HG03565 (cell line): ENCODE results near the gene SCN8A.
"Not testable (repeated sequence)": the region's sequence is repeated elsewhere in the genome, so short reads cannot be mapped to it uniquely, and the experiment has no call there.

Experiments
- ATAC-seq: cut with Tn5 transposase; IDR thresholded peaks from one replicate; pipeline ENCODE4 v1.9.1; 2021; ENCODE audit warnings: mild to moderate bottlenecking, moderate library complexity; ENCODE audit not compliant: unreplicated experiment

SCN8A gene

DNA sequence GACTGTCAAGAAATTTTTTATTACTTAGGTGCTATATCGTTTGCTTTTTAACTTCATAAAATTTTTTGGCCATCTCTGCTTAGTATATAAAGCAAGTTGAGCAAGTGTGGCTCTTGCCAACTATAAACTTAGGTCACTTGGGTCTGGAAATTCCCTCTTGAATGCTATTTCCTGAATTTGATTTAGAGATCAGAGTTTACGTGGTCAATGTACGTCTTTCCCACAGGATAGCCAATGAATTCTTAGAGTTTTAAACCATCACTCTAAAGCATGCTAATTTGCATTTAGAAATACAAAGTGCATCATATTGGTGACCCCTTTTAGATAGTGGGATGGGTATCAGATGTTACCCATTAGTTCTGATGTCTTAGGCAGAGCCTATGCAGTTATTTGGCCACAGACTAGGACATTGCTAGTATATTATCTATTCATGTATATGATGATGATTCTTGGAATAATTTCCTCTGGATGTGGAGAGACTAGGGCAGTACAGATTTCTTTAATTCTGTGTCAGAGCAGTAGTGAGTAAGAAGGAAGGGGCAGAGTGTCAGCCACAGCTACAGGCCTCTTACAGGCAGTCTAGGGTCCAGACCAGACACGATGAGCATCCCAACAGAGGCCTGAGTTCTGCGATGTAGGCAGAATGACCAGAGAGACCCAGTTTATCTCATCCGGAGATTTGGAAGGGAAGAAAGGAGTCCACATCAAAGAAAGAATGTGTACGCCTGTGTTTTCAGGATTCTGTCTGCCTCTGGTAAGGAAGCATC lies 30.3 kb downstream of the SCN8A start:
- ATAC-seq, result no peak

DNA sequence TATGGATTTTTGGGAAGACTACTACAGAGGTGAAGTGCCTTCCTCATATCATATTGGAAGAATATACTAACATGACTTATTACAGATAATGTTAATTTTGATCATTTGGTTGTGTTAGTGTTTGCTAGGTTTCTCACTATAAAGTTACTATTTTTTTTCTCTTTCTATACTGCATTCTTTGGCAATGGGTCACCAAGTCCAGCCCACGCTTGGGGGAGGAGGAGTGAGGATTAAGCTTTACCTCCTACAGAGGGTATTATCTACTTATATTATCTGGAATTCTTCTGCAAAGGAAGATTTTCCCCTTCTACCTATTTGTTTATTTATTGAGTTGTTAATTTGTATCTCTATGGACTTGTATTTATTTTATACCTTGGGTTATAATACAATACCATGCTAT lies 31.5 kb downstream of the SCN8A start:
- no peak for ATAC-seq

DNA sequence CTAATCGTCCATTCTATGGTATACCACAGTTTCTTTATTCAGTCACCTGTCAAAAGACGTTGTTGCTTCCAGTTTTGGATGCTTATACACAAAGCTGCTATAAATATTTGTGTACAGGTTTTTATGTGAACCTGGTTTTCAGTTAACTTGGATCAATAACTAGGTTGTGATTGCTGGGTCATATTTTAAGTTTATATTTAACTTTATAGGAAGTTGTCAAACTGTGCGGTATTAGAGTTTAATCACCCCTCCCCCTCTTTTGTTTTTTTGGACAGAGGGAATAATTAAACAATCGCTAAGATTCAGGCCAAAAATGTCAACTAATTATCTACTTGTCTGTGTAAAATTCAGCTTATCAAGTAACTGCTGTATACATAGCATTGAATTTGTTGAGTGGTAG lies 34.3 kb downstream of the SCN8A start:
- ATAC-seq, result no peak

DNA sequence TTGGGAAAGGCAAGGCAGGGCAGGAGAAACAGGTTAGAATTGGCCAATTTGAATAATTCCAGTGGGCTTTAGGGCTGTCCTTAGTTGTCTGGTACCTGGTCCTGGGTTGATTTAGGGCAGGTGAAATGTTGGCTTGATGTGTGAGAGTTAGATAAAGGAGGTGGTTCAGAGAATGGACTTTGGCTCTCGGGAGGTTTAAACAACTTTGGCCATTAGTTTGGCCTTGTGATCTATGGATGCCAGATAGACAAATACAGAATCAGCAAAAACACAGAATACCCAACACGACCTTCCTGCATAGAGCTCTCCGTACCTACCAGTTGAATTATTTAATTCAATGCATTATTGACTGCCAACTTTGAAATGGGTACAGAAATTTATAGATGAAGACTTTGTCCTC lies 35.1 kb downstream of the SCN8A start:
- no peak for ATAC-seq

DNA sequence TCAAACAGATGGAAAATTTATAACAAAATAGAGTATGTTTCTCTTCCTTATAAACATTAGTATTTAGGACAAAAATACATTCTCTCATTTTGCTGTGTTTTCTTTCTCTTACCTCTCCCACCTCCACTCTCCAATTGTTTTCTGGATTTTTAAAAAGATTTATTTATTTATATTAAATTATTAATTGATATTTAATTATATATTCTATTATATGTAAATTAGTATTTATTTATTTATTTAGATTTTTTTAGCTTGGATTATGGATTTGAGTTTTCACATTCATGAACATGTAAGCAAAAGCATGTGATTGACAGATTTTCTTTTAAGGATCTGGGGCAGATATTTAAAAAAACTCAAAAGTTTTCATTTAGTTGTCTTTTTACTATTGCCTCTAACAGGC lies 35.6 kb downstream of the SCN8A start:
- ATAC-seq, result no peak

DNA sequence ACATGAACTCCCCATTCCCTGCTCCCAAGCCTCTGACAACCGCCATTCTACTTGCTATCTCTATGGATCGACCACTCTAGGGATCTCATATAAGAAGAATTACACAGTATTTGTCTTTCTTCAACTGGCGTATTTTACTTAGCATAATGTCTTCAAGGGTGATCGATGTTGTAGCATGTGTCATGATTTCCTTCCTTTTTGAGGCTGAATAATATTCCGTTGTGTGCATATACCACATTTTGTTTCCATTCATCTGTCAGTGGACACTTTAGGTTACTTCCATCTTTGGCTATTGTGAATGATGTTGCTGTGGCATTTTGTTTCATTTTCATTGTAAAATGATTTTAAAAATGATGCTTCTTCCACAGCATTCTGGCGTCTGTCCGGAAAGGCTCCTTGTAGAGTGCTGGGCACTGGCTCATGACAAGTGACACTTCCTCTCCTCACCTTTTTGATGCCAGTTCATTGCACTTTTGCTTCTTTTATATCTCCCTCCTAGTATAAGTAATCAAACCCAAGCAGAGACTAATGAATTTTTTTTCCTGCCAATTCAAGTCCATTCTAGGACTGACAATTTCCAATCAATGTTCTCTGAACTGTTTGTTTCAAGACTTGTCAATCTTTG lies 39.3 kb downstream of the SCN8A start:
- no peak for ATAC-seq

DNA sequence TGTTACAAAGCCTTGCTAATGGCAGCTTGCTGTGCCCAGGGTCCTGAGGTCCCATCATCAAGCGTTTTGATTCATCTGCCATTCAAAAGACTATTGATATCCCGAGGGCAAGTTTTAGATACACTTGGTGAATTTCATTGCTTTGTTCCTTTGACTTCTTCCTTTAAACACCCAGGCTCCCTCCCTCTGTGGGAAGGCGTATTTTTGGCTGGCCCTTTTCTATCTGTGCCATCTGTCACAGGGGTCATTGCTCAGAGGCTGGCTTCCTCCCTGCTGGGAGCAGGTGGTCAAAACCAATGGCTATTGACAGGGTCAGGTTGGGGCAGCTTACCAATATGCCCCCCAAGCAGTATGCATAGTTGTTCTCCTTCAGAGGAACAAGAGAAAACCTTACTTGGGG lies 40.0 kb downstream of the SCN8A start:
- no peak for ATAC-seq

DNA sequence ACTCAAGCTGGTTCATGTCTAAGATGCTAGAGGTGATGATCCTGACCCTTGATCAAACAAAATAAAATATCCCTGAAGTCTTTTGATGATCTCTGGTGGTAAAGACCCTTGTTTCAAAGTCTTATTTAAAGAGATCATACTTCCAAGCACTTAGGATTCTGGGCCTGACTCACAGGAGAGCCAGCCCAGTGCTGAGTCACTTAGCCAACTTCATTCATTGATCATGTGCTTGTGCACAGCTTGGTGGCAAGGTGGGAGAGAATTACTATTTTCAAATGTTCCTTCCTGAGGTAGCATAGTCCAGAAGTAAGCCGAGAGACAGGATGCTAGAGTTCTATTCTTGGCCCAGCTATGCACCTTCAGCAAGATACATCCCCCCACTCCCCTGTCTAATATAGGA lies 40.6 kb downstream of the SCN8A start:
- ATAC-seq, result no peak

DNA sequence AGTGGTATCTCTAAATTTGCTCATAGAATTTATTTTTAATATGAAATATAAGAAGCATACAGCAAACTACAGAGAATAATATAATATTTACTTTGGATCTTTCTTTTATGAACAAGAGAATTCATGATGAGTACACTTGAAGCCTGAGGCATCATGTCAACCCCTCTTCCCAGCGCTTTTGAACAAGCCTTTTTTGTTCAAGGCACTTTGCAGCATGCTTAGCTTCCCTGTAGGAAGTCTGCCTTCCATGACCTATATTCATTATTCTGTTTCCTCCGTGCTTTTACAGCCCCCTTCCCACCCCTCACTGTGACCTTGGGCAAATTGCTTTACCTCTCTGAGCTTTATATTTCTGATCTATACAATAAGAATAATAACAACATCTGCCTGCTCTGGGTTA lies 41.6 kb downstream of the SCN8A start:
- no peak for ATAC-seq

DNA sequence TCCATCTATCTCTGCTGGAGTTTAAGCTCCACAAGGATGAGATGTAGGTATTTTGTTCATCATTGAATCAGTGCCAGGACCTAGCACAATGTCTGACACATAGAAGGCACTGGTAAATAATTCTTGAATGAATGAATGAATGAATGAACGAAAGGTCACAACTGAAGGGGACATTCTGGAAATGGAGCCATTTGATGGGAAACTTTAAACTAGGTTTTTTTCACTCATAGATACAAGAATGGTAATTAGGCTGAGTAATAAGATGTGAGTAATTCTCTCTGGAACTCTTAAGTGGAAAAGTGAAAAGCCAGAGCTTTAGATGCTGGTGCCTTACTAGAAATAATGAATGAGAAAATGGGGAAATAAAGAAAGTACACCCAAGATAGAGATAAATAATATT lies 44.3 kb downstream of the SCN8A start:
- ATAC-seq, result no peak

DNA sequence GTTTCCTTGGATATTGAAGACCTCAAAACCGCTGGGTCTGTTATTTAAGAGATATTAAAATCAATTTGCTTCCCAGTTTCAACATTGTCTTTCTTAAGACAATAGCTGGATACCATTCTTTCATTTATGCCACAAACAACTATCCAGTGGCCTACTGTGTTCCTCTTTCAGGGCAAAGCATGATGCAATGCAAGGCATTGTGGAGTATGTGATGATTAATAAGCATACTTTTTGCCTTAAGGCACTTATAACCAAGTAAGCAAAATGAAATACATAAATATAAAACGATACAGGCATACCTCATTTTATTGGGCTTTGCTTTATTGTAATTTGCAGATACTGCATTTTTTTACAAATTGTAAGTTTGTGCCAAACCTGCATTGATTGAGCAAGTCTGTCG lies 45.5 kb downstream of the SCN8A start:
- no peak for ATAC-seq

DNA sequence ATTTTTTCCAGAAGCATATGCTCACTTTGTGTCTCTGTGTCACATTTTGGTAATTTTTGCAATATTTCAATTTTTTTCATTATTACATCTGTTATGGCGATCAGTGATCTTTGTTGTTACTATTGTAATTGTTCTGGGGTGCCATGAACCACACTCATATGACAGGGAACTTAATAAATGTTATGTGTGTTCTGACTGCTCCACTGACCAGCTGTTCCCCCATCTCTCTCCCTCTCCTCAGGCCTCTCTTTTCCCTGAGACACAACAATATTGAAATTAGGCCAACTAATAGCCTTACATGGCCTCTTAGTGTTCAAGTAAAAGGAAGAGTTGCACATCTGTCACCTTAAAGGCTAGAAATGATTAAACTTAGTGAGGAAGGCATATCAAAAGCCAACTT lies 46.0 kb downstream of the SCN8A start:
- ATAC-seq, result no peak

DNA sequence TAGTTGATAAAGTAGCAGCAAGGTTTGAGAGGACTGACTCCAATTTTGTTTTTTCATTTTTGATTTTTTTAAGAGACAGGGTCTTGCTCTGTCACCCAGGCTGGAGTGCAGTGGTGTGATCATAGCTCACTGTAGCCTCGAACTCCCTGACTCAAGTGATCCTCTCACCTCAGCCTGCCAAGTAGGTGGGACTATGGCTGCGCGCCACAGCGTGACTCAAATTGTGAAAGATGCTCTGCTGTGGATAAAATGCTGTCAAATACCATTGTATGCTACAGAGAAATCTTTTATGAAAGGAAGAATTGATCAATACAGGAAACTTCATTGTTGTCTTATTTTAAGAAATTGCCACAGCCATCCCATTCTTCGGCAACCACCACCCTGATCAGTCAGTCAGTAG lies 48.3 kb downstream of the SCN8A start:
- no peak for ATAC-seq

DNA sequence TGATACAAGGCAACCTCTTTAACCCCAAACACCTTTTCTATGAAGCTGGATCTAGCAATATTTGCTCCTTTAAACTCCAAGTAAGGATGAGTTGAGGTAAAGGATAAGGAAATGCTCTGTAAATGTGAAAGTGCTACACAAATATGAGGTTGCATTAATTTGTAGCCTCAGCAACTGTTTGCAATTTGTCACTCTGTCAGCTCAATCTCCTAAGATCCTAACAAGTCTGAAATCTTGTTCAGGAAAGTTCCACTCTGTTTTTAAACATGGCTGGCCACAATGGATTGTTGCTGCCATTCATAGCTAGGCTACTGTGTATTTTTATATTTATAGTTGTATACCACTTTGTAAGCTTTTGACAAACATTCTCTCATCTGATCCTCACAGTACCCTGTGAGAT lies 51.3 kb downstream of the SCN8A start:
- ATAC-seq, result no peak

DNA sequence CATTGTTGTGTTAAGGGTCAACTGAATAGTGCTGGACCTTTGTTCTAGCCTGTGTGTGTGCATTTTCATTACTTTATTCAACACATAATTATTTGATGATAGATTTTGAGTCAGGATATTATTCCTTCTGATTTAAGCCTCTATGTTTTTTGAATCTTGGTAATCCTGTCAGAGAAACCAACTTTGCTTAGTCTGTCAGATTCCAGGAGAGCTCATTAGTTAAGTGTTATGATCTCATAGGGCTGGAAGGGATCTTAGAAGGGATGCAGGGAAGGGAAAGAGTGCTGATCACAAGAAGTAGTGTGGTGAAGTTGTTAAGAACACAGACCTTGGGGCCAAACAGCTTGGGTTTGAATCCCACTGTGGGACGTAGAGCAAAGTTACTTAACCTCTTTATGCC lies 52.9 kb downstream of the SCN8A start:
- no peak for ATAC-seq

DNA sequence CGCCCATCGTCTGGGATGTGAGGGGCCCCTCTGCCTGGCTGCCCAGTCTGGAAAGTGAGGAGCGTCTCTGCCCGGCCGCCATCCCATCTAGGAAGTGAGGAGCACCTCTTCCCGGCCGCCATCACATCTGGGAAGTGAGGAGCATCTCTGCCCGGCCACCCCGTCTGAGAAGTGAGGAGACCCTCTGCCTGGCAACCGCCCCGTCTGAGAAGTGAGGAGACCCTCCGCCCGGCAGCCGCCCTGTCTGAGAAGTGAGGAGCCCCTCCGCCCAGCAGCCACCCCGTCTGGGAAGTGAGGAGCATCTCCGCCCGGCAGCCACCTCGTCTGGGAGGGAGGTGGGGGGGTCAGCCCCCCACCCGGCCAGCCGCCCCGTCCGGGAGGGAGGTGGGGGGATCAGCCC lies 53.7 kb downstream of the SCN8A start:
- not testable (repeated sequence) for ATAC-seq

DNA sequence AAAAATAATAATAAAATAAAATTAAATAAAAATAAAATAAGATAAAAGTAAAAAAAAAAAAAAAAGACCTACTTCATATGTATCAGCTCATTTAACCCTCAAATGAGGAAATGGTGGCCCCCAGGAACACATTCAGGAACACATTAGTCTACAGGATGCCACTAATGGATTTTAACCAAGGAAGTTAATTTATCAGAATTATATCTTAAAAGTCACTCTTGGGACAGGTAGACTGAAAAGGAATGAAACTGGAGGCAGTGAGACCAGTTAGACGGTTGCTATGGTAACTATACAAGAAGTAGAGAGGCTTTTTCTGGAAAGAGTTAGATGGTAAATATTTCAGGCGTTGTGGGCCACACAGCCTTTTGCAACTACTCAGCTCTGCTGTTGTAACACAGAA lies 54.9 kb downstream of the SCN8A start:
- no peak for ATAC-seq

DNA sequence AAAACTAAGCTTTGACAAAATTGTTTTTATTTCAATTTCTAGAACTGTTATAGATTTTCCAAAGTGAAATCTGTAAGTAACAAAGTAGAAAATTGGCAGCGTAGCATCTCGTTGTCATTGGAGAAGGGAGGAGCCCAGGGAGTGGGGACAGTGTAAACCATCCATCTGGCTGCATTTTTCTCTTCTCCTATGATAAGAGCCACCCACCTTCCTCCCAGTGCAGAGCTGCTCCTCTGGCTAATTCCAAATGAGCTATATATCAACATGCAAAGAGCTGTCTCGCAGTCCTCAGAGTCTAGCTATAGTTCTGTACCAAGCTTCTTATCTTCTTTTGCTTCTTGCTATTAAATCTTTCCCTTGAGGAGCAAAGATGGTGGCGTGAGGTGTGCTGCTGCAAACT lies 56.6 kb downstream of the SCN8A start:
- no peak for ATAC-seq

DNA sequence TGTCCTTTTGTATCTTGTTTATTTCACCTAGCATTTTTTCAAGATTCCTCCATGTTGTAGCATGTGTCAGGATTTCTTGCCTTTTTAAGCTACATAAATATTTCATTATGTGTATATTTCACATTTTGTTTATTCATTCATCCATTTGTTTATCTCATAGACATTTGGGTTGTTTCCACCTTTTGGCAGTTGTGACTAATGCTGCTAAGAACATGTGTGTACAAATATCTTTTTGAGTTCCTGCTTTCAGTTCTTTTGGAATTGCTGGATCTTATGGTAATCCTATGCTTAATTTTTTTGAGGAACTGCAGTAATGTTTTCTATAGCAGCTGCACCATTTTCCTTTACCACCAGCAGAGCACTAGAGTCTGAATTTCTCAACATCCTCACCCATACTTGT lies 62.4 kb downstream of the SCN8A start:
- ATAC-seq, result no peak

DNA sequence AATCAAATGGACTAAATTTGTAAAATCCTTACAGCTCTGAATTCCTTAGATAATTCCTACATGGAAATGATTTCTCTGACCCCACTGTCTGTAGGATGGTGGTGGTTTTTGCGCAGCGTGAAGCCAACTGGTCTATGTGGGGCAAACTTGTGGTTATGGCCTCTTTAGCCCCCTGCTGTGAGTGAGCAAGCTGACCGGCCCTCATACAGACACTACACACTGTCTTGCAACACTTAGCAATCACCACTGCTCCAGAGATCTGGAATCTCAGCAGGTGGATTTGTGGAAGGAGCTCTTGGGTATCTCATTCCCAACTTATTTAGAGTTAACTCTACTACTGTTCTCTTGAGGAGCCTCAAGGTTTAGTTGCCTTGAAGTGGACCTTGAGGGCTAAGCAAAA lies 70.2 kb downstream of the SCN8A start:
- no peak for ATAC-seq

DNA sequence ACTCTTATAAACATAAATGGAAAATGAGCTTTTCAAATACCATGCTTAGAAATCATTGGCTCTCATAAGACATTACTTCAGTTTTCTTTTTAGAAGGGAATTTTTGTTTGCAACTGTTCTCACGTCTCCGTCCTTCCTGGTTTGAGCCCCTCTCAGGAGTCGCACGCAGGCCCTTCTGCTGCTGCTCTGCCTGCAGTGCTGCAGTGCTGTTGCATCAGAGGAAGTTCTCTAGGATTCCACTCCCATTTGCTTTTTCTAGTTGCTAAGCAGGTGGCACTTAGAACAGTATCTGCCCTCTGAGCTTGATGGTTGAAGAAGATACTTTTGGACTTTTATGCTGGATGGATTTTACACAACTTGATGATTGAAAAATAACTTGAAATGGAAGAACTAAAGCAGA lies 70.8 kb downstream of the SCN8A start:
- no peak for ATAC-seq

DNA sequence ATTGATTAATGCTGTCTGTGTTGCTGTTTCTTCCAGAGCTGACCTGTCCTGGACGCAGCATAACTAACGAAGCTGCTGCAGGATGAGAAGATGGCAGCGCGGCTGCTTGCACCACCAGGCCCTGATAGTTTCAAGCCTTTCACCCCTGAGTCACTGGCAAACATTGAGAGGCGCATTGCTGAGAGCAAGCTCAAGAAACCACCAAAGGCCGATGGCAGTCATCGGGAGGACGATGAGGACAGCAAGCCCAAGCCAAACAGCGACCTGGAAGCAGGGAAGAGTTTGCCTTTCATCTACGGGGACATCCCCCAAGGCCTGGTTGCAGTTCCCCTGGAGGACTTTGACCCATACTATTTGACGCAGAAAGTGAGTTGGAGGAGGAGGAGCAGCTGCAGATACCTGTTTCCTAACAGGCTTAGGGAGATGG lies 71.7 kb downstream of the SCN8A start:
- ATAC-seq, result no peak

DNA sequence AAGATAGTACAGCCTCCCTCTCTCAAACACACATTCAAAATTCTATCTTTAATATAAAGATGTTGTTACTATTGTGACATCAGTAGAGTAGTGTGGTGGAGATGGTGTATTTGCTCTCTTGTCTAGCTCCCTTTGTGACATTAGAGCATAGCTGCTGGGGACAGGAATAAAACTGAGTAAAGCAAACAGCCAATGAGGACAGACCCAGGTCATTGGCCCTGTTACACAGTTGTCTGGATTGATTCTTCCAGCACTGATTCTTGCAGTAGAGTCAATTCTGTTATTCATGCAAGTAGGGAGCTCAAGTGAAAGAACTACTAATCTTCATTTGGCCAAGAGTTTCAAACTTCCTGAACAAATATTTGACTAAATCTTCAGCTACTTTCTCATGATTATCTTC lies 72.4 kb downstream of the SCN8A start:
- no peak for ATAC-seq
